GM12878 (cell line): ENCODE results near the gene TRERF1. TPM values are rescaled to one million over a fixed set of nuclear protein-coding genes. Genes with fewer than 3 reads are reported as not detected.

ENCODE experiments used
- ATAC-seq: fragments of 200-7000 bp; cut with Tn5 transposase; 3 replicates; pipeline ENCODE4 v1.9.1; 2020; ENCODE audit warnings: mild to moderate bottlenecking, moderate library complexity
- BruUV-seq: library from RNA; stranded (reverse); fragments of 400-500 nt; replicated peaks from 2 replicates; lab custom pipeline; 2021; lab: Mats Ljungman, UMichigan
- CTCF ChIA-PET: fragments of 300-600 bp; sonication (Branson Sonifier 250); formaldehyde crosslinking; extraction: SDS; loops from one replicate; lab custom pipeline; 2021; ENCODE audit warnings: inconsistent platforms; lab: Yijun Ruan, JAX
- POLR2A ChIA-PET: fragments of 350-600 bp; formaldehyde crosslinking; extraction: SDS; loops from one replicate; lab custom pipeline; 2021; ENCODE audit warnings: inconsistent platforms; lab: Charles Lee
- RAD21 ChIA-PET: fragments of 300-600 bp; sonication (Branson Sonifier 250); formaldehyde crosslinking; loops from one replicate; lab custom pipeline; 2023; ENCODE audit warnings: antibody characterized with exemption; ENCODE audit not compliant: unreplicated experiment; lab: Charles Lee
- SMC1A ChIA-PET: fragments of 300-600 bp; sonication (Branson Sonifier 250); formaldehyde crosslinking; loops from one replicate; lab custom pipeline; 2023; ENCODE audit not compliant: unreplicated experiment, uncharacterized antibody; lab: Charles Lee
- DNase-seq: peaks from one replicate; pipeline ENCODE4 v3.0.0-alpha.2; 2011; ENCODE audit warnings: low read depth, low spot score
- FAIRE-seq: peaks from 3 replicates; lab custom pipeline; 2011; peaks lifted over from hg19 to GRCh38; lab: Jason Lieb, UNC
- H2AFZ ChIP-seq: 2 replicates; pipeline ENCODE4 v1.6.0; 2011; ENCODE audit warnings: low read depth, low read length, control low read depth; ENCODE audit not compliant: control insufficient read depth
- H3K27ac ChIP-seq: 2 replicates; pipeline ENCODE4 v1.5.1; 2011; ENCODE audit warnings: control low read depth; ENCODE audit not compliant: control insufficient read depth, insufficient read depth
- H3K27me3 ChIP-seq, 2 experiments: replicated peaks in 1 of 2; 2 replicates each; pipeline versions ENCODE4 v1.6.0 to v1.6.1; 2011; ENCODE audit warnings: low read length in 1 of 2; ENCODE audit not compliant: control insufficient read depth in 2 of 2, insufficient read depth in 2 of 2
- H3K36me3 ChIP-seq, 2 experiments: 2 replicates each; pipeline ENCODE4 v1.5.1; 2011; ENCODE audit warnings: low read length in 1 of 2; ENCODE audit not compliant: control insufficient read depth in 2 of 2, insufficient read depth in 2 of 2
- H3K4me1 ChIP-seq: 2 replicates; pipeline ENCODE4 v1.6.1; 2011; ENCODE audit warnings: mild to moderate bottlenecking, low read length, moderate library complexity, mixed read lengths; ENCODE audit not compliant: control insufficient read depth, insufficient read depth
- H3K4me2 ChIP-seq: 2 replicates; pipeline ENCODE4 v1.6.0; 2011; ENCODE audit warnings: control low read depth; ENCODE audit not compliant: control insufficient read depth, insufficient read depth
- H3K4me3 ChIP-seq: fragments of 200-600 bp; sonication (generic); 2 replicates; pipeline ENCODE4 v1.5.1; 2016
- H3K79me2 ChIP-seq: 2 replicates; pipeline ENCODE4 v1.6.0; 2011; ENCODE audit warnings: low read length; ENCODE audit not compliant: control insufficient read depth, insufficient read depth
- H3K9ac ChIP-seq: 2 replicates; pipeline ENCODE4 v1.8.0; 2011; ENCODE audit warnings: low read length, control low read depth, mixed read lengths; ENCODE audit not compliant: control insufficient read depth, insufficient read depth
- H3K9me3 ChIP-seq: replicated peaks from 3 replicates; pipeline ENCODE4 v1.5.1; 2011; ENCODE audit warnings: mild to moderate bottlenecking, low read length; ENCODE audit not compliant: control insufficient read depth, insufficient read depth
- H4K20me1 ChIP-seq: 2 replicates; pipeline ENCODE4 v1.6.0; 2011; ENCODE audit not compliant: control insufficient read depth, insufficient read depth
- BACH1 ChIP-seq: fragments of 450-650 bp; IDR thresholded peaks from 2 replicates; pipeline ENCODE4 v1.6.1; 2017; ENCODE audit warnings: mild to moderate bottlenecking, borderline replicate concordance
- EGR1 ChIP-seq, 2 experiments: IDR thresholded peaks; 1 replicate in 1 of 2; 2 replicates in 1 of 2; pipeline ENCODE4 v1.6.1; 2011 to 2012; ENCODE audit warnings: low read depth in 2 of 2, low read length in 2 of 2, borderline replicate concordance in 1 of 2, mild to moderate bottlenecking in 1 of 2, moderate library complexity in 1 of 2
- FOS ChIP-seq: IDR thresholded peaks from 3 replicates; pipeline ENCODE4 v1.6.1; 2011; ENCODE audit warnings: borderline replicate concordance; ENCODE audit not compliant: insufficient read length; ENCODE audit errors: extremely low read depth
- GABPA ChIP-seq: IDR thresholded peaks from 2 replicates; pipeline ENCODE4 v1.6.1; 2014; ENCODE audit warnings: antibody characterized with exemption, low read depth, mild to moderate bottlenecking, inconsistent platforms
- JUND ChIP-seq: IDR thresholded peaks from 2 replicates; pipeline ENCODE4 v1.6.1; 2012; ENCODE audit warnings: low read depth, mild to moderate bottlenecking, low read length, improper control_type of control experiment, moderate library complexity
- SP1 ChIP-seq: IDR thresholded peaks from one replicate; pipeline ENCODE4 v1.6.1; 2011; ENCODE audit warnings: low read depth, low read length
- SRF ChIP-seq, 2 experiments: IDR thresholded peaks; 2 replicates each; pipeline ENCODE4 v1.6.1; 2011; ENCODE audit warnings: low read depth in 2 of 2, low read length in 2 of 2, mild to moderate bottlenecking in 1 of 2, moderate library complexity in 1 of 2
- ZNF217 ChIP-seq: fragments of 450-650 bp; IDR thresholded peaks from 2 replicates; pipeline ENCODE4 v1.6.1; 2017; ENCODE audit warnings: antibody characterized with exemption, mild to moderate bottlenecking
- WGBS: methylation state at CpG from one replicate; pipeline ENCODE4 v1.1.6; 2016; ENCODE audit warnings: low lambda C conversion rate; ENCODE audit not compliant: insufficient replicate concordance, insufficient coverage; ENCODE audit errors: missing lambda C conversion rate; 5-methylcytosine and 5-hydroxymethylcytosine counted together
- in situ Hi-C: fragments of 300-500 bp; cut with MboI; formaldehyde crosslinking; loops from 9 replicates; pipeline ENCODE4 v1.14.3; 2018; ENCODE audit warnings: mixed read lengths
- intact Hi-C: fragments of 100-400 bp; cut with micrococcal nuclease; formaldehyde crosslinking; loops from one replicate; pipeline ENCODE4 v1.14.2; 2022; ENCODE audit not compliant: unreplicated experiment
- polyA plus RNA-seq, 11 experiments: library from polyadenylated mRNA; depleted of rRNA in 4 of 11; unstranded in 6 of 11; stranded (reverse) in 5 of 11; fragments of >200 nt; fragmentation: Nextera tagmentation in 4 of 11; fragmentation: Illumina TruSeq in 1 of 11; extraction: Ambion mirVana in 4 of 11; extraction: Trizol in 1 of 11; gene quantifications; 1 replicate in 1 of 11; 2 replicates in 10 of 11; pipeline versions ENCODE4 v1.2.1 to v1.2.3, GENCODE V29; 2011 to 2016; ENCODE audit warnings: inconsistent platforms in 2 of 11, missing spikeins in 2 of 11, low read depth in 1 of 11
- total RNA-seq, 4 experiments: library from RNA; depleted of rRNA in 3 of 4; stranded (reverse); fragments of >200 nt in 3 of 4; fragmentation: Illumina TruSeq in 1 of 4; extraction: Trizol in 1 of 4; gene quantifications; 2 replicates each; pipeline versions ENCODE4 v1.2.1 to v1.2.3, GENCODE V29; 2013 to 2021
- TF ChIP-seq, protein P1 (sequence below): IDR thresholded peaks from 2 replicates; pipeline ENCODE4 v1.6.1; 2012; ENCODE audit warnings: low read depth, low read length, improper control_type of control experiment
- TF ChIP-seq, protein P2 (sequence below): fragments of 450-650 bp; IDR thresholded peaks from 2 replicates; pipeline ENCODE4 v1.6.1; 2017; ENCODE audit warnings: mild to moderate bottlenecking, moderate library complexity
- TF ChIP-seq, protein P3 (sequence below): IDR thresholded peaks from 2 replicates; pipeline ENCODE4 v1.6.1; 2011; ENCODE audit warnings: borderline replicate concordance, low read depth, mild to moderate bottlenecking, moderate library complexity, mixed read lengths, low read length; ENCODE audit not compliant: insufficient read depth; ENCODE audit errors: extremely low read length
- TF ChIP-seq, protein P4 (sequence below): IDR thresholded peaks from 2 replicates; pipeline ENCODE4 v1.6.1; 2012; ENCODE audit warnings: low read depth, low read length, improper control_type of control experiment

TRERF1 gene
- total and polyA plus RNA-seq, 10 of the 15 experiments (the other 5 are each of a cell fraction or from before 2014, with no cell fraction given): 2.2 to 19.4 (median 7.2) TPM

DNA sequence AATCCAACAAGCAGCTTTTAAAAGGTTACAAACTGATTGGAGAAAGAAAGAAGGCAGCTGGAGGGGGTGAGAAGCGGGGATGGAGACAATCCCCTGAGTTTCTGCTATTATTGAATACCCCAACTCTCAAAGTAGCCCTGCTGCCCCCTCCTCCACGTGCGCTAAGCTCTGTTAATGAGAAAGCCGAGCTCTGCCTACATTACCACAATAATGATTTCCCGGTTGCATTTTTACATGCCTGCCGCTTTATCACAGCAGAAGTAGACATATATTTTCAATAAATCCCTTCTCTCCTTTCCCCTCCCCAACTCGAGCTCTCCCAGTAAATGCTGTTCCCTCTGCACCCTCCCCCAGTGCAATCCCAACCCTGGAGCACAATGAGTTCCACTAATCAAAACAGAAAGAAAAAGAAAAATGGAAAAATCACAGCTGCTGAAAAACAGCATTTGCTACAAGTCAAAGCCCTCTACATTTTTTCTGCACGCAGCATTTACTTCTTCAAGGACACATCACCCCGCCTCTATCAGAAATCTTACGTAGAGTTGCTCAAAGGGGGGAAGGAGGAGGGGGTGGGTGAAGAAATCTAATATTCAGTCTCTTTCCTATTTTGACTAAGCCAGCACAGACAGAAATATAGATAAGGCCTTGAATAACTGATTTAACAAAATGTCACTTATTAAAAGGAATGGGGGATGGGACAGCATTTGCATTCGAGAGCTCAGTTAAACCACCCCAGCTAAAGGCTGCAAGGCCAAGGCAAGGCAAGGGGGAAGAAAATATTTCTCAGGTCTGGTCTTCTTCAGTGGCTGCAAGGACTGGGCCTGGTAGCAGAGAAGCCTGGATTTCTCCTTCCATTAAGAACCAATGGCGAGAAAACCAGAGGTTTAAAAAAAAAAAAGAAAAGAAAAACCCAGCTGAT, 10.7 kb downstream of the TRERF1 start:
- ChIA-PET RAD21 (interaction anchor here (0.7 to 2.9 kb wide), 6 partner anchors 10 to 114 kb away, joined by 3 to 12 read pairs (median 7); partner anchors contain the start of gene TRERF1), CTCF (interaction anchor here (0.5 to 1.5 kb wide), 3 partner anchors 14 to 107 kb away, joined by 3 to 6 read pairs (median 4); no protein-coding TSS in a partner anchor), POLR2A (interaction anchor here (1.0 to 2.3 kb wide), 5 partner anchors 9 to 25 kb away, joined by 4 to 8 read pairs (median 5); no protein-coding TSS in a partner anchor), SMC1A (interaction anchor here (0.8 to 3.4 kb wide), 10 partner anchors 9 to 107 kb away, joined by 3 to 23 read pairs (median 3); partner anchors contain the start of gene TRERF1)
- Histone ChIP-seq H3K4me3 (0 out of 2 replicates have a peak overlapping the region, but pooled peaks have one; percentile 9), H3K27ac (no peak overlapping the region), H3K79me2 (peaks cover 19% of the 10 kb centered on the region), H3K27me3 (no peaks in the 10 kb centered on the region), H3K9me3 (no peaks in the 10 kb centered on the region; the same call in 2 of the 3 replicates), H4K20me1 (no peaks in the 10 kb centered on the region), H2AFZ (no peak overlapping the region), H3K4me2 (peak overlapping the region; percentile 7; the same call in 1 of the 2 replicates), H3K4me1 (peaks cover 10% of the 10 kb centered on the region; the same call in 1 of the 2 replicates), H3K9ac (no peak overlapping the region), H3K36me3 (peaks cover 0 to 4% of the 10 kb centered on the region in 2 experiments; a peak in 2 of 4 replicates)
- FAIRE-seq: no peak
- ATAC-seq: no peak
- in situ Hi-C loops (no loop called here), intact Hi-C loops (no loop called here)
- WGBS: 83% methylated on average over 12 of the region's 12 CpGs
- BruUV-seq: no TSS peak
- no peak for DNase-seq
- no peak for TF ChIP-seq JUND
- TF ChIP-seq, protein P1, sequence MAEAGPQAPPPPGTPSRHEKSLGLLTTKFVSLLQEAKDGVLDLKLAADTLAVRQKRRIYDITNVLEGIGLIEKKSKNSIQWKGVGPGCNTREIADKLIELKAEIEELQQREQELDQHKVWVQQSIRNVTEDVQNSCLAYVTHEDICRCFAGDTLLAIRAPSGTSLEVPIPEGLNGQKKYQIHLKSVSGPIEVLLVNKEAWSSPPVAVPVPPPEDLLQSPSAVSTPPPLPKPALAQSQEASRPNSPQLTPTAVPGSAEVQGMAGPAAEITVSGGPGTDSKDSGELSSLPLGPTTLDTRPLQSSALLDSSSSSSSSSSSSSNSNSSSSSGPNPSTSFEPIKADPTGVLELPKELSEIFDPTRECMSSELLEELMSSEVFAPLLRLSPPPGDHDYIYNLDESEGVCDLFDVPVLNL: no peak
- TF ChIP-seq, protein P2, sequence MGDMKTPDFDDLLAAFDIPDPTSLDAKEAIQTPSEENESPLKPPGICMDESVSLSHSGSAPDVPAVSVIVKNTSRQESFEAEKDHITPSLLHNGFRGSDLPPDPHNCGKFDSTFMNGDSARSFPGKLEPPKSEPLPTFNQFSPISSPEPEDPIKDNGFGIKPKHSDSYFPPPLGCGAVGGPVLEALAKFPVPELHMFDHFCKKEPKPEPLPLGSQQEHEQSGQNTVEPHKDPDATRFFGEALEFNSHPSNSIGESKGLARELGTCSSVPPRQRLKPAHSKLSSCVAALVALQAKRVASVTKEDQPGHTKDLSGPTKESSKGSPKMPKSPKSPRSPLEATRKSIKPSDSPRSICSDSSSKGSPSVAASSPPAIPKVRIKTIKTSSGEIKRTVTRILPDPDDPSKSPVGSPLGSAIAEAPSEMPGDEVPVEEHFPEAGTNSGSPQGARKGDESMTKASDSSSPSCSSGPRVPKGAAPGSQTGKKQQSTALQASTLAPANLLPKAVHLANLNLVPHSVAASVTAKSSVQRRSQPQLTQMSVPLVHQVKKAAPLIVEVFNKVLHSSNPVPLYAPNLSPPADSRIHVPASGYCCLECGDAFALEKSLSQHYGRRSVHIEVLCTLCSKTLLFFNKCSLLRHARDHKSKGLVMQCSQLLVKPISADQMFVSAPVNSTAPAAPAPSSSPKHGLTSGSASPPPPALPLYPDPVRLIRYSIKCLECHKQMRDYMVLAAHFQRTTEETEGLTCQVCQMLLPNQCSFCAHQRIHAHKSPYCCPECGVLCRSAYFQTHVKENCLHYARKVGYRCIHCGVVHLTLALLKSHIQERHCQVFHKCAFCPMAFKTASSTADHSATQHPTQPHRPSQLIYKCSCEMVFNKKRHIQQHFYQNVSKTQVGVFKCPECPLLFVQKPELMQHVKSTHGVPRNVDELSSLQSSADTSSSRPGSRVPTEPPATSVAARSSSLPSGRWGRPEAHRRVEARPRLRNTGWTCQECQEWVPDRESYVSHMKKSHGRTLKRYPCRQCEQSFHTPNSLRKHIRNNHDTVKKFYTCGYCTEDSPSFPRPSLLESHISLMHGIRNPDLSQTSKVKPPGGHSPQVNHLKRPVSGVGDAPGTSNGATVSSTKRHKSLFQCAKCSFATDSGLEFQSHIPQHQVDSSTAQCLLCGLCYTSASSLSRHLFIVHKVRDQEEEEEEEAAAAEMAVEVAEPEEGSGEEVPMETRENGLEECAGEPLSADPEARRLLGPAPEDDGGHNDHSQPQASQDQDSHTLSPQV: no peak
- no peak for TF ChIP-seq EGR1 (IDR thresholded peaks at IDR 0.05; ENCODE audit: borderline replicate concordance in 1 of 2, low read depth in 2 of 2, low read length in 2 of 2)
- TF ChIP-seq FOS: no peak
- no peak for TF ChIP-seq GABPA
- TF ChIP-seq, protein P3, sequence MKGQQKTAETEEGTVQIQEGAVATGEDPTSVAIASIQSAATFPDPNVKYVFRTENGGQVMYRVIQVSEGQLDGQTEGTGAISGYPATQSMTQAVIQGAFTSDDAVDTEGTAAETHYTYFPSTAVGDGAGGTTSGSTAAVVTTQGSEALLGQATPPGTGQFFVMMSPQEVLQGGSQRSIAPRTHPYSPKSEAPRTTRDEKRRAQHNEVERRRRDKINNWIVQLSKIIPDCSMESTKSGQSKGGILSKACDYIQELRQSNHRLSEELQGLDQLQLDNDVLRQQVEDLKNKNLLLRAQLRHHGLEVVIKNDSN: no peak
- no peak for TF ChIP-seq BACH1
- no peak for TF ChIP-seq SRF (IDR thresholded peaks at IDR 0.05; ENCODE audit: low read depth in 2 of 2, low read length in 2 of 2)
- no peak for TF ChIP-seq ZNF217
- TF ChIP-seq, protein P4, sequence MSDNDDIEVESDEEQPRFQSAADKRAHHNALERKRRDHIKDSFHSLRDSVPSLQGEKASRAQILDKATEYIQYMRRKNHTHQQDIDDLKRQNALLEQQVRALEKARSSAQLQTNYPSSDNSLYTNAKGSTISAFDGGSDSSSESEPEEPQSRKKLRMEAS: no peak
- no peak for TF ChIP-seq SP1
